Measurements from ENCODE around the gene GORASP2. TPM values are rescaled to one million over a fixed set of nuclear protein-coding genes. Genes with fewer than 3 reads are reported as not detected.

GORASP2 gene
- total RNA-seq, 4 donors from 2014 or later = 36.1 to 48.2 (median 42.0) TPM

GRCh38 chr2:171009386-171009785 lies 80.3 kb downstream of the GORASP2 start:
- ATAC-seq = no peak
- TF ChIP-seq POLR2A (IDR thresholded peaks at IDR 0.05) (no peak), CTCF (IDR thresholded peaks at IDR 0.05) (no peak), EP300 (IDR thresholded peaks at IDR 0.05) (no peak), POLR2AphosphoS5 (IDR thresholded peaks at IDR 0.05) (no peak)
- H3K4me1 ChIP-seq = no peaks in the 10 kb centered on the region
- no peak overlapping the region for H3K27ac ChIP-seq
- H3K27me3 ChIP-seq = no peaks in the 10 kb centered on the region
- 92 to 95% methylated on average over 4 of the region's 4 CpGs for WGBS, 2 donors (ENCODE audit: low coverage in 1 of 2)
- peaks cover 10 to 67% of the 10 kb centered on the region in 2 donors for H3K36me3 ChIP-seq
- no peaks in the 10 kb centered on the region for H3K9me3 ChIP-seq
- H3K4me3 ChIP-seq = no peak overlapping the region

GRCh38 chr2:171013851-171014250 lies 84.8 kb downstream of the GORASP2 start:
- H3K36me3 ChIP-seq = peaks cover 0 to 46% of the 10 kb centered on the region in 2 donors
- no peaks in the 10 kb centered on the region for H3K4me1 ChIP-seq
- no peak overlapping the region for H3K27ac ChIP-seq
- no peaks in the 10 kb centered on the region for H3K9me3 ChIP-seq
- WGBS, 2 donors (ENCODE audit: low coverage in 1 of 2) = 43% methylated on average over 1 of the region's 1 CpG; no CpG with 5 or more reads in 1 of the 2 donors
- TF ChIP-seq CTCF (IDR thresholded peaks at IDR 0.05) (no peak), POLR2AphosphoS5 (IDR thresholded peaks at IDR 0.05) (no peak), POLR2A (IDR thresholded peaks at IDR 0.05) (no peak), EP300 (IDR thresholded peaks at IDR 0.05) (no peak)
- no peak for ATAC-seq
- no peaks in the 10 kb centered on the region for H3K27me3 ChIP-seq
- no peak overlapping the region for H3K4me3 ChIP-seq

GRCh38 chr2:171016125-171016524 lies 87.1 kb downstream of the GORASP2 start:
- Histone ChIP-seq H3K4me3 (no peak overlapping the region), H3K27ac (no peak overlapping the region), H3K27me3 (no peaks in the 10 kb centered on the region), H3K36me3 (peaks cover 0 to 28% of the 10 kb centered on the region in 2 donors), H3K4me1 (peaks cover 0 to 3% (median 0%) of the 10 kb centered on the region in 3 donors), H3K9me3 (no peaks in the 10 kb centered on the region)
- ATAC-seq = no peak
- 92 to 99% methylated on average over 7 to 8 of the region's 9 CpGs for WGBS, 2 donors (ENCODE audit: low coverage in 1 of 2)
- no peak for TF ChIP-seq POLR2AphosphoS5 (IDR thresholded peaks at IDR 0.05)
- TF ChIP-seq CTCF (IDR thresholded peaks at IDR 0.05) = no peak
- no peak for TF ChIP-seq EP300 (IDR thresholded peaks at IDR 0.05)
- no peak for TF ChIP-seq POLR2A (IDR thresholded peaks at IDR 0.05)

Other genes with a start within 250 kb of the GORASP2 start
- gene SP5, start 213.9 kb upstream of the GORASP2 start, total RNA-seq = under 1 TPM in 3 of 4 donors, not detected in 1; 0.13 to 0.92 (median 0.39) TPM
- gene ERICH2, start 158.9 kb upstream of the GORASP2 start, total RNA-seq = not detected
- gene GAD1, start 112.4 kb upstream of the GORASP2 start, total RNA-seq = not detected
- 10 to 100 TPM; 32.2 to 64.3 (median 45.4) TPM for gene TLK1, start 231.6 kb downstream of the GORASP2 start, total RNA-seq